IgD-negative memory B cell (primary cell): ENCODE data around the gene TRERF1. TPM values are rescaled to one million over a fixed set of nuclear protein-coding genes. Genes with fewer than 3 reads are reported as not detected.
A peak's percentile ranks its signal among the peaks of the same experiment; 100 is the strongest.

Experiments used
- H3K27ac Mint-ChIP-seq, 3 donors: one replicate each; pipeline ENCODE4 v1.8.0; 2020 to 2022; ENCODE audit warnings: mild to moderate bottlenecking in 3 of 3, mixed read lengths in 3 of 3, moderate library complexity in 1 of 3
- H3K27me3 Mint-ChIP-seq: one replicate; pipeline ENCODE4 v1.8.0; 2021; ENCODE audit warnings: mixed read lengths
- H3K36me3 Mint-ChIP-seq: one replicate; pipeline ENCODE4 v1.8.0; 2020; ENCODE audit warnings: mild to moderate bottlenecking, mixed read lengths
- H3K4me1 Mint-ChIP-seq, 3 donors: one replicate each; pipeline ENCODE4 v1.8.0; 2020 to 2022; ENCODE audit warnings: mixed read lengths in 3 of 3, mild to moderate bottlenecking in 1 of 3
- H3K4me3 Mint-ChIP-seq, 4 donors: one replicate each; pipeline ENCODE4 v1.8.0; 2020 to 2022; ENCODE audit warnings: mild to moderate bottlenecking in 4 of 4, mixed read lengths in 4 of 4, moderate library complexity in 3 of 4
- H3K9me3 Mint-ChIP-seq, 3 donors: one replicate each; pipeline ENCODE4 v1.8.0; 2020 to 2021; ENCODE audit warnings: mixed read lengths in 3 of 3, mild to moderate bottlenecking in 1 of 3
- polyA plus RNA-seq: library from polyadenylated mRNA; unstranded; fragments of 300-500 nt; fragmentation: Illumina TruSeq; gene quantifications from one replicate; pipeline ENCODE4 v1.2.3, GENCODE V29; 2021

TRERF1 gene
- polyA plus RNA-seq, 1 donor from 2014 or later = 1.6 TPM

DNA sequence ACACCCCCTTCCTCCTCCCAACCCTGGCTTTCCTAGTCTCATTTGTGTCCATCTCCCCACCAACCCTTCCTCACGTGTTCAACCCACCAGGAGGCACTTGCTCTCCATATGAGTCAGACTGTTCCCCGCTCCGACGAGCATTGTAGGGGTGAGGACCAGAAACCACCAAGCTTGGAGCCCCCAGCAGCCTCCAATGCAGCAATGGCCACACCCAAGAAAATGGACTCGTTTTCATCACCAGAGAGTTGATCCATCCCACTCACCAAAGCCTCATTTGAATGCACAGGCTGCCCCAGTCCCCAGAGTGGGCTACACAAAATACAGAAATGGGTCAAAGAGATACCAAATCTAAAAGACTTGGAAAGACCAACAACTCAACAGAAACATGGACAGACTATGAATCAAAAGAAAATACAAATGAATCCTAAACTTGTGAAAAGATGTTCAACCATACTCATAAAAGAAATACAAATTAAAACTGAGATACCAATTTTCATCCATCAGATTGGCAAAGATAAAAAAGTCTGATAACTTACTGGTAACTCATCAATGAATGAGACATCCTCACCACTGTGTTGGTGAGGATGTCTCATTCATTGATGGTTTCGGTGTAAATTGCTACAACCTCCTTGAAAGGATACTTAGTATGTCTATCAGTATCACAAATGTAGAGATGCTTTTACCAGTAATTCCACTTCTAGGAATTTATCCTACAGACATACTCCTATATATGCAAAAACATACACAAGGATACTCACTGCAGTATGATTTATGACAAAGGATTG is 68.1 kb downstream of the TRERF1 start:
- Mint-ChIP-seq H3K27ac (no peak overlapping the region), H3K36me3 (peaks cover 8% of the 10 kb centered on the region), H3K27me3 (peaks cover 4% of the 10 kb centered on the region), H3K4me3 (no peak overlapping the region), H3K4me1 (peaks cover 26 to 46% (median 36%) of the 10 kb centered on the region in 3 donors), H3K9me3 (no peaks in the 10 kb centered on the region)

DNA sequence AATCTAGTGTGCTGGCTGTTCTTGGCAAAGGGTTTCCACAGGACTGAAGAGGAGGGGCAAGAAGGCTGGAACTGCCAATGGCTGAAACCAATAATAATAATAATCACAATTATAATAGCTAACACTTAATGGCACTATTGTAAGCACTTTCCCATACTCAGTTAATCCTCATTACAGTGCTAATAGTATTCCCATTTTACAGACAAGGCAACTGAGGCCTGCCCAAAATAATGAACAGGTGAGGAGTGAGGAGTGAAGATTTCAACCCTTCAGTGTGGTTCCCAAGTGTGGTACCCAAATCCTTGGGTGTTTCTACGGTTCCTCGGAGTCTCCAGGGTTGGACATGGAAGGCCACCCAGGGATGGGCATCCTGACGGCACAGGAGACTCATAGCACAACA is 69.9 kb downstream of the TRERF1 start:
- Mint-ChIP-seq H3K27ac (no peak overlapping the region), H3K27me3 (peaks cover 4% of the 10 kb centered on the region), H3K9me3 (no peaks in the 10 kb centered on the region), H3K4me1 (peaks cover 30 to 49% (median 36%) of the 10 kb centered on the region in 3 donors), H3K4me3 (no peak overlapping the region), H3K36me3 (peaks cover 8% of the 10 kb centered on the region)

DNA sequence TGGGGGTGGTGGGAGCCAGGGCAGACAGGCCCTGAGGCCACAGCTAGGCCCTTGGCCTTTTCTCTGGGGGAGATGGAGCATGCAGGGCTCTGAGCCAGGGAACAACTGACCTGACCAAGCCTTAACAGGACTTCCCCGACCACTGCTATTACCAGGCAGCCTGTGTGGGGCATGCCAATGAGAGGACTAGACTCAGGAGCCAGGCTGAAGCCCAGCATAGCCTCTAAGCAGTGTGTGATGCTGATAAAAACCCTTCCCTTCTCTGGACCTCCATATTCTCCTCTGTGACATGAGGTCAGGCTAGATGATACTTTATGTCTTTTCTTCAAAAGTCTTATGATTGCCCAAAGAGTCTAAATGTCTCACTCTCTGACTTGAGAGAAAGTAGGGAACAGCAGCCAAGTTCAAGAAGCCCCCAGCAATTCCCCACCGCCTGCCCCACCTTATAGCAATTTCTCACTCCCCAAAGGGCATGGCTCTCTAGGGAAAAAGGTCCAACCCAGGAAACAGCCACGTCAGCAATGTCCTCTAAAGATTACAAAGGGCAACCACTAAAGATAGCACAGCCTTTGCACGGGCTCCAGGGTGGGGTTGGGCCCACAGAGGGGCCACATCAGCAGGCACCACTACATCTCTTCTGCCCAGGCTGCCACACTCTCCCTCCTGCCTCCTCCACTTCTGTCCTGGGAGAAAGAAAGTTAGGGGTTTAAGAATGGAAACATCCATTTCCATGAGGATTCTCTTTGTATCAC is 71.3 kb downstream of the TRERF1 start:
- peak overlapping the region in 2 of 4 donors; percentile 21 to 55 for H3K4me3 Mint-ChIP-seq
- H3K9me3 Mint-ChIP-seq = no peaks in the 10 kb centered on the region
- peaks cover 5% of the 10 kb centered on the region for H3K36me3 Mint-ChIP-seq
- peak overlapping the region; percentile 10 to 54 (median 42) for H3K27ac Mint-ChIP-seq
- peaks cover 4% of the 10 kb centered on the region for H3K27me3 Mint-ChIP-seq
- H3K4me1 Mint-ChIP-seq = peaks cover 38 to 50% (median 39%) of the 10 kb centered on the region in 3 donors

DNA sequence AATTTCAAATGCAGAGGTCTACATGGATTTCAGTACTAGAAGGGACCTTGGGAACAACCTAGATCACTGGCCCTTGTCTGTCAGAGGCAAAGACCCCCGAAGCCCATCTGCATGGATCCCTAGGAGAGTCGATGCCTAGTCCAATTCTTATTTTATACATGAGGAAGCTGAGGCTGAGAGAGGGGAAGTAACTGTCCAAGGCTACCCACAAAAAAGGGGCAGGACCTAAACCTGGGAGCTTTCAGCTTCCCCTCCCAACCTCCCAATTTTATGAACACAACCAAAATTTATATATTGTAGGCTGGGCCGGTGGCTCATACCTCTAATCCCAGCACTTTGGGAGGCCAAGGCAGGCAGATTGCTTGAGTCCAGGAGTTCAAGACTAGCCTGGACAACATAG is 73.2 kb downstream of the TRERF1 start:
- peak overlapping the region in 1 of 3 donors; percentile 51 for H3K27ac Mint-ChIP-seq
- peaks cover 3% of the 10 kb centered on the region for H3K27me3 Mint-ChIP-seq
- peaks cover 8% of the 10 kb centered on the region for H3K36me3 Mint-ChIP-seq
- H3K9me3 Mint-ChIP-seq = no peaks in the 10 kb centered on the region
- peak overlapping the region in 2 of 4 donors; percentile 71 to 77 for H3K4me3 Mint-ChIP-seq
- peaks cover 43 to 55% (median 46%) of the 10 kb centered on the region in 3 donors for H3K4me1 Mint-ChIP-seq

DNA sequence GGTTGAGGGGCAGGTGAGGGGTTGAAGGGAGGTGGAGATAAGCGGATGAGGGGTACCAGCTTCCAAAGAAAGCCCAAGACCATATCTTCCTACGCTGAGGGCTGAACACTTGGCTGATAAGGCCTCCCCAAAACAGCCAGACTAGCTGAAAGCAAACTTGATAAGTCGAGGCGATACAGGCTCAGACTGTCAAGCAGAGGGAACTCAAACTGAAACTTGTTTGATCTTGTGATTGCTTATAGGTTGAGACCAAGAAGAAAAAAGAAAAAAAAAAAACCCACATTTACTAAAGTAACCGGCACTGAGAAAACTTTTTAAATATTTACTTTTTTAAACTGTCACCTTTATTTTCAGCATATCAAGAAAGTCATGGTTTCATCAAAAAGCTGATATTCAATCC is 73.6 kb downstream of the TRERF1 start:
- no peaks in the 10 kb centered on the region for H3K9me3 Mint-ChIP-seq
- peak overlapping the region in 2 of 4 donors; percentile 44 to 71 for H3K4me3 Mint-ChIP-seq
- peaks cover 42 to 51% (median 44%) of the 10 kb centered on the region in 3 donors for H3K4me1 Mint-ChIP-seq
- peaks cover 8% of the 10 kb centered on the region for H3K36me3 Mint-ChIP-seq
- H3K27me3 Mint-ChIP-seq = no peaks in the 10 kb centered on the region
- peak overlapping the region; percentile 3 to 57 (median 51) for H3K27ac Mint-ChIP-seq

DNA sequence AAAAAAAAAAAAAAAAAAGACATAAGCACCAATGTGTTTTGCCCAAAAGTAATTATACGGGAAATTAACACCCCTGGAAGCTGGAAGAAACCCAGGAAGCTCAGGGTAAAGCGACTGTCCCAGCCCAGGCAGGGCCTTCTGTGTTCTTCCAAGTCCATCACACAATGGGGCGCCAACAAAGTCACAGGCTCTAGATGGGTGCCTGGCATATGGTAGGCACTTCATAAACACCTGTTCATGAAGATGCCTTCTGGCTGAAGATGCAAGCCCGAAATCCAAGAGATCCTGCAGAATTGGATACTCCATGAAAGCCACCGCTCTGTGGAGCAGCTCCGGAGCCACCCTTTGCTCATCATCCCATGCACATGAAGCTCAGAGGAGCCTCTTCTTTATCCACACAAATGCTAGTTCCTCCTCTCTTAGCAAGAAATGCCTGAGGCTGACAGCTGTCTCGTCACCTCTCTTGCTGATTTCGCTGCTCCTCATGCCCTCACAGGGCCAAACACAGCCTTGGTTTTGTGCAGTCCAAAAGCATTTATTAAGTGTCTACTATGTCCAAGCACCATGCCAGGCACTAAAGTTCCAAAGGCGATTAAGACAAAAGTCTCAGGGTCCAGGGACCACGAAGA is 76.6 kb downstream of the TRERF1 start:
- Mint-ChIP-seq H3K4me3 (peak overlapping the region in 1 of 4 donors; percentile 38), H3K4me1 (peaks cover 32 to 46% (median 43%) of the 10 kb centered on the region in 3 donors), H3K36me3 (peaks cover 4% of the 10 kb centered on the region), H3K9me3 (no peaks in the 10 kb centered on the region), H3K27ac (peak overlapping the region in 1 of 3 donors; percentile 89), H3K27me3 (no peaks in the 10 kb centered on the region)

DNA sequence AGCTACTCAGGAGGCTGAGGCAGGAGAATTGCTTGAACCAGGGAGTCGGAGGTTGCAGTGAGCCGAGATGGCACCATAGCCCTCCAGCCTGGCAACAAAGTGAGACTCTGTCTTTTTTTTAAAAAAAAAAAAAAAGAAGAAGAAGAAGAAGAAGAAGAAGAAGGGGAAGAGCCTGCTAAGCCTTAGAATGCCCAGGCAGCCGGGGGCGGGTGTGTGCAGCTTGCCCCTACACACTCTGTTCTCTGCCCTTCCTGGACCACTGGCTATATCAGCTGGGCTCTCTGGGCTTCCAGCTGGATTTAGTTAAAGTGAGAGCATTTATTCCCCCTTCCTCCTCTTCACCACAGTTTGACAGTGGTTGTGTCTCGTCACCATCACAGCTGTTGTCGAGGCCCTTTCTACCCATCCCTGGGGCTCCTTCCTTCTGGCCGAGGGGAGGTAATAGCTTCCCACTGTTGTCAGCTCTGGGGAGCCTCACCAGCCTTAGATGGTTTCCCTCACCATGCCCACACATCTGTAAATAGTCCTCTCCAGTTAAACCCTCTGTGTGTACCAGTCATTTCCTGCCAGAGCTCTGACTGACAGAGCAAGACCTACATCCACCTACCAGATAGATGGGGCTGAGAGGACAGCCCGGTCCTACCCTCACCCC is 77.6 kb downstream of the TRERF1 start:
- peak overlapping the region; percentile 4 to 59 (median 50) for H3K27ac Mint-ChIP-seq
- peaks cover 40 to 49% (median 48%) of the 10 kb centered on the region in 3 donors for H3K4me1 Mint-ChIP-seq

DNA sequence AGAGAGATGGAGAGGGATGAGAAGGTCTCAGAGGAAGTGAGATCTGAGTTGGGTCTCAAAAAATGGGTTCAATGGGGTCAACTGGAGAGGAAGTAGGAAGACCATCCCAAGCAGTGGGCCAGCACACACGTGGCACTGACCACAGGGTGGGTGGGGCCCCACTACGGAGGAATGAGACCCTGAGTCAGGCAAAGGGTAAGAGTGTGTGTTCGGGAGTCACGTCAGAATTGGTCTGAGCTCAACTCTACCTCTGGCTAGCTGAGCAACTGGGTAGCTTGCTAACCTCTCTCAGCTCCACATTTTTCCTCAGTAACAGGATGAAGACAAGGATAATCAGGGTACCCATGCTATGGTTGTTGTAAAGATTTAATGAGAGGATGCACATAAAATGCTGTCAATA is 79.0 kb downstream of the TRERF1 start:
- Mint-ChIP-seq H3K4me1 (peaks cover 44 to 52% (median 51%) of the 10 kb centered on the region in 3 donors), H3K27me3 (no peaks in the 10 kb centered on the region), H3K9me3 (peaks cover 0 to 6% (median 0%) of the 10 kb centered on the region in 3 donors), H3K36me3 (peaks cover 4% of the 10 kb centered on the region), H3K4me3 (peak overlapping the region in 2 of 4 donors; percentile 39), H3K27ac (no peak overlapping the region)

More for the DNA sequence above, 77.6 kb downstream of the TRERF1 start:
- H3K9me3 Mint-ChIP-seq = peaks cover 0 to 6% (median 0%) of the 10 kb centered on the region in 3 donors
- H3K27me3 Mint-ChIP-seq = no peaks in the 10 kb centered on the region
- H3K36me3 Mint-ChIP-seq = peaks cover 4% of the 10 kb centered on the region
- H3K4me3 Mint-ChIP-seq = peak overlapping the region in 2 of 4 donors; percentile 43 to 80

DNA sequence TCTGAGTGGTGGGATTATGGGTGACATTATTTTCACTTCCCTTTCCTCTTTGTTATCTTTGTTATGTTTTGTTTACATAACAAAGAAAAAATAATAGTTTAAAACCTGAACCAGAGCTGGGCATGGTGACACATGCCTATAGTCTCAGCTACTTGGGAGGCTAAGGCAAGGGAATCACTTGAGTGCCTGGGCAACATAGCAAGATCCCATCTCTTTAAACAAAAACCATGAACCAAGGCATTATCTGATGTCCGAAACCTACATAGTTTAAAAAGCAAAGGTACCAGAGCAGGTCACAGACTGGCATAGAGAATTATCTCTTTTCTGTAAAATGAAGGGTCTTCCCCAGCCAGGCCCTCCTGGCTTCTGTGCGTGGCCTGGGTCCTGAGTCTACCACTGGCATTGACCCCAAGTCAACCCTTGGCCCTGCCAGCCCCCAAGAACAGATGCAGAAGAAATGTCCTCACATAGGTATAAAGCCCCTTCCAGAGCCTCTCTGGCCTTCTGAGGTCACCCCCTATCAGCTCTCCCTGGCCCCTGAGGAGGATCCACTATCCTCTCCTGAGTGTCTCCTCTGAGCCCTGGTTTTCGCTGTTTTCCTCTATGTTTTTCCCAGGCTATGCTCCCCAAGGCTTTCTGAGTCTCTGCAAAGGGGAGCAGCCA is 81.3 kb downstream of the TRERF1 start:
- Mint-ChIP-seq H3K4me1 (peaks cover 48 to 61% (median 56%) of the 10 kb centered on the region in 3 donors), H3K27ac (peak overlapping the region in 1 of 3 donors; percentile 94), H3K27me3 (no peaks in the 10 kb centered on the region), H3K36me3 (peaks cover 2% of the 10 kb centered on the region), H3K9me3 (peaks cover 0 to 6% (median 0%) of the 10 kb centered on the region in 3 donors), H3K4me3 (no peak overlapping the region)

DNA sequence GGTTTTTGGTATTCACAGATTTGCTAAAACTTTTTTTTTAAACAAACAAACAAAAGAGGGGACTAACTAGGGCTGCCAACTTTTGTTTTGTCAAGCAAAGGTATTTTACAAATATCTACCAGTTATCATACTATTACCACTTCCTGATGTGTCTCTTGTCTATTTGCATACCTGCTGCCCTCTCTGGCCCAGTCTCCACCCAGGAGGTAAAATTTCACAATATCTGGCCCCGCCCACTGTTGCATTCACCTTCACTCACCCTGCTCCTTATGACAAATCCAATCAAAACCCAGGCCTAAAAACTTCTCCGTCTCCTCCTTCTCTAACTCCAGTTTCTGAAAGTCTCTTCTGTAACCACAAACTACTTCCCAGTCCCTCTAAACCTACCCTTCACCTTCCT is 82.2 kb downstream of the TRERF1 start:
- H3K4me3 Mint-ChIP-seq = peak overlapping the region; percentile 22 to 71 (median 51)
- H3K9me3 Mint-ChIP-seq = peaks cover 0 to 6% (median 0%) of the 10 kb centered on the region in 3 donors
- H3K27ac Mint-ChIP-seq = peak overlapping the region; percentile 94 to 97 (median 96)
- H3K36me3 Mint-ChIP-seq = no peaks in the 10 kb centered on the region
- H3K4me1 Mint-ChIP-seq = peaks cover 45 to 63% (median 57%) of the 10 kb centered on the region in 3 donors
- no peaks in the 10 kb centered on the region for H3K27me3 Mint-ChIP-seq

DNA sequence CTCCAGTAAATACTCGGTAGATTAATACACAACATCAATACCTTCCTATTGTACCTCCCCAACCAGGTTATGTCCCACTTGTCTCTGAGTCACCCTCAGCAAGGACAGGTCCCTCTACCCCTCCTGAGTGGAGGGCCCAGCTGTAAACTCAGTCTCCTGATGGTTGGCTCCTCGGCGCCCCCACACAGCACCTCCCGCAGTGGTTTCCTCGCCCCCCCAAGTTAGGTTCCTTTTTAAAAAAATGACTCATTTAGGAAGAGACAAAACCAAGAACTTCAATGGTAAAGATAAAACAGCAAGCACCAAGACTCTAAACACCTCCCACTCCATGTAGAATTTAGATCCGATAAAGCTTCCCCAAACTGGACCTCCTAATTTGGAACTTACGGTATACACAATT is 83.5 kb downstream of the TRERF1 start:
- peaks cover 0 to 6% (median 0%) of the 10 kb centered on the region in 3 donors for H3K9me3 Mint-ChIP-seq
- peak overlapping the region; percentile 54 to 93 (median 78) for H3K4me3 Mint-ChIP-seq
- peaks cover 3% of the 10 kb centered on the region for H3K36me3 Mint-ChIP-seq
- peaks cover 40 to 58% (median 55%) of the 10 kb centered on the region in 3 donors for H3K4me1 Mint-ChIP-seq
- H3K27me3 Mint-ChIP-seq = no peaks in the 10 kb centered on the region
- peak overlapping the region; percentile 91 to 97 (median 96) for H3K27ac Mint-ChIP-seq

DNA sequence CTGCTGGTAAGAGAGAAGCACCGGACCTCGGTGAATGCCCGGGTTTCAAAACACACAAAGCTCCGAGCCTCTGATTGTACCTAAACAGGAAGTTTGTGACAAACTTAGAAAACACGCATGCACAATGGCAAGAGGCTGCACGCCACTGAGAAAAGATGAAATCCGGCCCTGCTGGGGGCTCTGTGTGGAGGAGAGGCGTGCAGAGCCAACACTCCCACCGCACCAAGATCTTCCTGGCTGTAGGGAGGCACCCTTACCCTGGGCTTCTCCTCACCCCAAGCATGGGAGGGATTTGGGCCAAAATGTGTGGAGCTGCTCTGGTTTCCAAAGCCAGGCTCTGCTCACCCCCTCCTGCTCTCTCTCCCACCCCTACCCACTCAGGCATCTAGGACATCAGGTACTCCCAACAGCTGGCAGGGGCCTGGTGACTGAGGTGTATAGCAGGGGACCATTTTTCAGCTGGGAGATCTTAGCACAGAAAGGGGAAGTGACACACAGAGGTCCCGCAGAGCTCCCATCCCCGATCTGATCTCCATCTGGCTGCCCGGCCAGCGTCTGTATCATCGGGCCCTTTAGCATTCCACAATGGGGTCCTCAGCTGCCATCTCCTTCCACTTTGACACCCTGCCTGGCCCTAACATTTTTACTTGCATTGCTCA is 84.2 kb downstream of the TRERF1 start:
- peaks cover 40 to 55% (median 49%) of the 10 kb centered on the region in 3 donors for H3K4me1 Mint-ChIP-seq
- peak overlapping the region; percentile 91 to 97 (median 96) for H3K27ac Mint-ChIP-seq
- H3K36me3 Mint-ChIP-seq = peaks cover 3% of the 10 kb centered on the region

DNA sequence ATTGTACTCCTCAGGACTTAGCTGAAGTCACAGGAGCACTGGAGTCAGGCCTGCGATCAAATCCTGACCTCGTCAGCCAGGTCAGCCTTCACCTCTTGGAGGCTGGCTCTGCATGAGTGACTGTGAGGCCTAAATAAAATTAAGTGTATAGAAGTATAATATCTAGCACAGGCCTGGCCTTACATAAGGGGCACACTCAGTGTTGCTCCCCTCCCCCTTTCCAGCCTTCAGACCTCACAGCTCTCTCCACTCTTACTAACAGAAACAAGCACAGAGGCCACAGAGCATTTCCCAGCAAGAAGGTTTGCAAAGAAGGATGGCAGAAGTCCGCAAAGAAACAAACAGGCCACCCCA is 84.8 kb downstream of the TRERF1 start:
- H3K27me3 Mint-ChIP-seq = no peaks in the 10 kb centered on the region
- H3K27ac Mint-ChIP-seq = peak overlapping the region; percentile 91 to 97 (median 96)
- H3K4me3 Mint-ChIP-seq = peak overlapping the region; percentile 54 to 93 (median 78)
- peaks cover 3% of the 10 kb centered on the region for H3K36me3 Mint-ChIP-seq
- peaks cover 0 to 6% (median 0%) of the 10 kb centered on the region in 3 donors for H3K9me3 Mint-ChIP-seq
- H3K4me1 Mint-ChIP-seq = peaks cover 43 to 54% (median 48%) of the 10 kb centered on the region in 3 donors

More for the DNA sequence above, 84.2 kb downstream of the TRERF1 start:
- Mint-ChIP-seq H3K4me3 (peak overlapping the region; percentile 54 to 93 (median 78)), H3K27me3 (no peaks in the 10 kb centered on the region), H3K9me3 (peaks cover 0 to 6% (median 0%) of the 10 kb centered on the region in 3 donors)
